ENCODE data around the gene AMFR. TPM values are rescaled to one million over a fixed set of nuclear protein-coding genes. Genes with fewer than 3 reads are reported as not detected.

AMFR gene
- total and polyA plus RNA-seq, 2 of the 13 experiments (the other 11 are each of a cell fraction or from before 2014, with no cell fraction given): 52.9 to 108 TPM

- TF ChIP-seq AKNA (CRISPR knock-in tag; IDR thresholded peaks at IDR 0.05; ENCODE audit: borderline replicate concordance) (no peak), HMGXB3 (CRISPR knock-in tag; IDR thresholded peaks at IDR 0.05; ENCODE audit: borderline replicate concordance) (no peak), ZNF460 (CRISPR knock-in tag; IDR thresholded peaks at IDR 0.05; ENCODE audit: borderline replicate concordance) (no peak), TRIM22 (IDR thresholded peaks at IDR 0.05) (no peak), ZEB1 (IDR thresholded peaks at IDR 0.05; ENCODE audit: insufficient replicate concordance, low read depth) (no peak), DNMT1 (CRISPR knock-in tag; IDR thresholded peaks at IDR 0.05) (no peak)
Measured at GRCh38 chr16:56405977-56406672, 19.2 kb downstream of the AMFR start (continued).
